Tongue (tissue), 2 donors: ENCODE measurements around the gene SYNGR3. TPM values are rescaled to one million over a fixed set of nuclear protein-coding genes. Genes with fewer than 3 reads are reported as not detected.
A peak's percentile ranks its signal among the peaks of the same experiment; 100 is the strongest.
"Not testable (repeated sequence)": the region's sequence is repeated elsewhere in the genome, so short reads cannot be mapped to it uniquely, and the experiment has no call there.

Source experiments
- DNase-seq: peaks from one replicate; pipeline ENCODE4 v3.0.0-alpha.2; 2015
- total RNA-seq: library from RNA; depleted of rRNA; stranded (reverse); fragments of >200 nt; gene quantifications from one replicate; pipeline ENCODE4 v1.2.3, GENCODE V29; 2014

Gene SYNGR3
- total RNA-seq, 1 donor from 2014 or later, result 4.7 TPM

GRCh38 chr16:2008631-2009163 lies 18.9 kb downstream of the SYNGR3 start:
- peak; percentile 29 for DNase-seq

DNA sequence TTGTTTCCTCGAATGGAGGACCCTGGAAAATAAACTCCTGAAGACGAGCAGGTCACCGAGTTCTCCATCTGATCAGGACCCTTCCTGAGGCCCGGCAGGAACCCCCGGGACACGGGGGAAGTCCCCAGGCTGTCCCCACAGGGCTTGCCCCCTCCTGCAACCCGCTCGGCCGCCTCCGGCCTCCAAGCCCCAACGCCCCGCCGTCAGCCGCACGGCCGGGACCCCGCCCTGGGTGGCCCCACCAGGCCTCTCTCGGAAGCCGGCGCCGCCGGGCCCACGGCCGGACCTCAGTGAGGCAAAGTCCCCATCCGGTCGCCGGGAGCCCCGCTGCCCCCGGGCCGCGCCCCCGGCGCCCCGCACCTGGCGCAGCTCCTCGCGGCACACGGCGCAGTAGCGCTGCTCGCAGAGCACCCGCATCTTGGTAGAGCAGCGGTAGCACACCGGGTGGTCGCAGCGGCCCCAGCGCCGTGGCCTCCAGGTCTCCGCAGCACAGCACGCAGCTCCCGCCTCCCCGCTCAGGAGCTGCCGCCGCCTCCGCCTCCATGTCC lies 19.5 kb downstream of the SYNGR3 start:
- peak; percentile 17 for DNase-seq

DNA sequence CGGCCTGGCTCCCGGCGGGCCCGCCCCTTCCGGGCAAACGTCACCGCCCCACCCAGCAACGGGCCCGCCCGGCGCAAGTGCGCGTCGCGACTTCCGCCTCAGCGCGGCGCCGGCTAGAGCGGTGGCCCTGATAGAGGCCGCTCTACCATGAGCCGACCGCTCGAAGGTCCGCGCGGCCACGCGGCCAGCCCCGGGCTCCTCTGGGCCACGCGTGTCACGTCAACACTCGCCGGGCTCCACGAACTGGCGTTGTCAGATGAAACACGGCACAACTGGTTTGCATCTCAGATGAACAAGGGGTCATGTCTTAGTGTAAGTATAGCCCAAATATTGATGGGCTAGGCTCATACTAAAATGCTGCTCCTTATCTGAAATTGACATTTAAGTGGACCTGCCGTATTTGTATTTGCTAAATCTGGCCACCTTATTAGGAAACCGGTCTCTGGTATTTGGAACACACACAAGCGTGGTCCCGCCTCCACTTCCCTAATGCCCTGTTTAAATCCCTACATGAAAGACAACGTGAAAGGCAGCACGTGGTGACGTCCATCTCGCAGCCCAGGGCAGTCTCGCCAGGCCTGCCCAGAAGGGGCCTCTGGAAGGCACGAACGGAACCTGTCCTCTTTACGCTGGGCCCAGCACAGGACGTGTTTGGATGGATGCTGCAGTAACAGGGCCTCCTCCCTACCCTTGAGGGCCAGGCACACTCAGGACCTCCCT lies 20.2 kb downstream of the SYNGR3 start, which contains the start of gene ZNF598:
Gene ZNF598, minus strand, starts transcription at position 31 of the 720 bp plus-strand sequence.
- peak; percentile 93 for DNase-seq

GRCh38 chr16:2011726-2012125 lies 22.0 kb downstream of the SYNGR3 start:
- DNase-seq, result not testable (repeated sequence)

DNA sequence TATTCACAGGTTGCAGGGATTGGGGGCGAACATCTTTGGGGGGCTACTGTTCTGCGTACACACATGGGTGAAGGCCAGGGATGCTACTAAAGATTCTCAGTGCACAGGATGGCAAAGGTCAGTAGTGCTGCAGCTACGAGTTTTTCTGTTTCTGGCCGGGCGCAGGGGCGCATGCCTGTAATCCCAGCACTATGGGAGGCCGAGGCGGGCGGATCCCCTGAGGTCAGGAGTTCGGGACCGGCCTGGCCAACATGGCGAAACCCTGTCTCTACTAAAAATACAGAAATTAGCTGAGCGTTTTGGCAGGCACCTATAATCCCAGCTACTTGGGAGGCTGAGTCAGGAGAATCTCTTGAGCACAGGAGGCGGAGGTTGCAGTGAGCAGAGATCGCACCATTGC lies 23.8 kb downstream of the SYNGR3 start:
- no peak for DNase-seq

DNA sequence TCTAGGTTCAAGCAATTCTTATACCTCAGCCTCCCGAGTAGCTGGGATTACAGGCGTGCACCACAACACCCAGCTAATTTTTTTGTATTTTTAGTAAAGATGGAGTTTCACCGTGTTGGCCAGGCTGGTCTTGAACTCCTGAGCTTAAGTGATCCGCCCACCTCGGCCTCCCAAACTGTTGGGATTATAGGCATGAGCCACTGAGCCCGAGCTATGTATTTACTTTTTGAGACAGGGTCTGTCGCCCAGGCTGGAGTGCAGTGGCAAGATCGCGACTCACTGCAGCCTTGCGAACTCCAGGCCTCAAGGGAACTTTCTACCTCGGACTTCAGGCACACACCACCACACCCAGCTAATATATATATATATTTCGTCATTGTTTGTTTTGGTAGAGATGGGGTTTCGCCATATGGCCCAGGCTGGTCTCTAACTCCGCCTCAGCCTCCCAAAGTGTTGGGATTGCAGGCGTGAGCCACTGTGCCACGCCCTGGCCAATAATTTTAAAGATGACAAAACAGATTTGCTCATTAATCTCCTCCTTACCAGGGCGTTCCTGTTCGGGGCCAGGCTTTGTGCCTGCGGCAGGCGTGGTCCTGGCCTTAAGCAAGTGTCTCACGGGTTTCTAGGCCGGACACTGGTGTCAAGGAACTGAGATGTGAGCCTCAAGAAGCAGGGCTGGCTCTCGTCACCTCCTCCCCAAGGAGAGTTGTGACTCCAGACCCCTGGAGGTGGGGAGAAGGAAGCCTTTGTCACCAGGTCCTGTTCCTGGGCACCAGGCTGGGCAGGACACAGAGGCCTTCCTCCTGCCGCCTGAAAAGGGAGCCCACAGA lies 25.6 kb downstream of the SYNGR3 start:
- DNase-seq, result peak; percentile 64

DNA sequence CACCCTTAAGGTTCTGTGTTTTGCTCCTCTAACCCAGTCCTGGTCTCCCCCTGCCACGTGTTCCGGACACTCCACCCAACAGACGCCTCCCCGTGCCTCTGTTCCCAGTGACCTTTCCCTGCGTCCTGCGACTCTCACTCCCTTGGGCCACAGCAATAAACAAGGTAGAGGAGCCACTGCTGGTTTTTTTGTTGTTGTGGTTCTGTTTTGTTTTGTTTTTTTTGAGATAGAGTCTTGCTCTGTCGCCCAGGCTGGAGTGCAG lies 26.1 kb downstream of the SYNGR3 start:
- DNase-seq, result no peak

- DNase-seq, result no peak
Observed at GRCh38 chr16:2016407-2016922, 26.7 kb downstream of the SYNGR3 start.

- peak; percentile 53 for DNase-seq
Observed at GRCh38 chr16:2019518-2019920, 29.7 kb downstream of the SYNGR3 start, which contains the start of gene NPW. Gene NPW, plus strand, starts transcription at chr16:2019785.

DNA sequence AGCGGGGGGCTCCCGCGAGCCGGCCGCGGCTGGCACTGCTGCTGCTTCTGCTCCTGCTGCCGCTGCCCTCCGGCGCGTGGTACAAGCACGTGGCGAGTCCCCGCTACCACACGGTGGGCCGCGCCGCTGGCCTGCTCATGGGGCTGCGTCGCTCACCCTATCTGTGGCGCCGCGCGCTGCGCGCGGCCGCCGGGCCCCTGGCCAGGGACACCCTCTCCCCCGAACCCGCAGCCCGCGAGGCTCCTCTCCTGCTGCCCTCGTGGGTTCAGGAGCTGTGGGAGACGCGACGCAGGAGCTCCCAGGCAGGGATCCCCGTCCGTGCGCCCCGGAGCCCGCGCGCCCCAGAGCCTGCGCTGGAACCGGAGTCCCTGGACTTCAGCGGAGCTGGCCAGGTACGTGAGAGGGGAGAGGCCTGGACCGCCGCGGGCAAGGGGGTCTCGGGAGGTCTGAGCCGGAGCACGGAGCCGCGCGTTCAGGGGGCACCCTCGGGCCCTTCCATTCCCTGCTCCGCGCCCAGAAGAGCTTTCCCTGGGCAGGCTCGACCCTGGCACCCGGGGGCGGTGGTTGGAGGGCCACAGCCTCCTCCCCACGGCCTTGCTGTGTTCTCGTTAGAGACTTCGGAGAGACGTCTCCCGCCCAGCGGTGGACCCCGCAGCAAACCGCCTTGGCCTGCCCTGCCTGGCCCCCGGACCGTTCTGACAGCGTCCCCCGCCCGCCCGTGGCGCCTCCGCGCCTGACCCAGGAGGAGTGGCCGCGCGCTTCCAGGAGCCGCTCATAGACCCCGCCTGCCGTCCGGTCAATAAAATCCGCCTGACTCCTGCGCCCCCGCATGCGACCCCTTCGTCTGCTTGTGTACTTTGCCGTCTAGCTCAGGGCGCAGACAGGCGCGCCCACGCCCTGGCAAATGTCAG lies 30.4 kb downstream of the SYNGR3 start:
- DNase-seq, result peak; percentile 30

- peak; percentile 61 for DNase-seq
Observed at GRCh38 chr16:2022723-2023091, 32.9 kb downstream of the SYNGR3 start.

GRCh38 chr16:2023092-2024031 lies 33.6 kb downstream of the SYNGR3 start:
- DNase-seq, result peak; percentile 95

DNA sequence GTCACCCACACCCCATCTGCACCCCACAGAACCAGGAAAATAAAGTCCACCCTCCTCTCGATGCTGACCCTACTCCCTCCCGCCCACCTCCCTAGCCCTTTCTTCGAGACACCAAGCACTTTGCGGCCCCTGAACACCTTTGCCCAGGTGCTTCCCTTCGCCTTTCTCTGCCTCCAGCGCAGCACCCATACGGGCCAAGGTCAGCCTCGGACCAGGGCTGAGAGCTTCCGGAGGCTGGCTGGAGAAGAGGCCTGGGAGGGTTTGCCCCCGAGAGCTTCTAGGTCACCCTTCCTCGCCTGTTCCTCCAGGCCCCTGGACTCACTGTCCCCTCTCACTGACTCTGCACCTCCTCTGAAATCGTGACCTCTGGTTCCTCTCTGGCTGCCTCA lies 34.3 kb downstream of the SYNGR3 start:
- DNase-seq, result no peak

DNA sequence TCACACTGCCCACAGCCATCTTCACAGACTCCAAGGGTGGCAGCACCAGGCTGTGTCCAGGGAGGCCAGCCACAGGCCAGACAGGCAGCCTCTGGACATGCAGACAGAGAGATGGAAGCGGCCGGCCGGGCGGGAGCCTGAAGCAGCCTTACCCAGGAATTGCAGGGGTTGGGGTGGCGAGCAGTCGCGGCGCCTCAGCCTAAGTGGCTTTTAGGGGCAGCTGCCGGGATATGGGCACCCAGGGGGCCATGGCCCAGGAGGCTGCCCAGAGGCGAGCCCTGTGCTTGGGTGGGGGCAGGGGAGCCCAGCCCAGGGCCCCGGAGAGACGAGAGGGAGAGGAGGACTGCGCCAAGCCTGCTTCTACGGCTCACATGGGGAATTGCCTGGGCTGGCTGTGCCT lies 35.5 kb downstream of the SYNGR3 start:
- DNase-seq, result no peak

GRCh38 chr16:2025878-2026460 lies 36.2 kb downstream of the SYNGR3 start:
- DNase-seq, result no peak

GRCh38 chr16:2026461-2027023 lies 36.8 kb downstream of the SYNGR3 start, which contains the start of gene NHERF2:
Gene NHERF2, plus strand, starts transcription at chr16:2026902. Its CDS starts 104 bp downstream, at chr16:2027006.
- DNase-seq, result peak; percentile 57

DNA sequence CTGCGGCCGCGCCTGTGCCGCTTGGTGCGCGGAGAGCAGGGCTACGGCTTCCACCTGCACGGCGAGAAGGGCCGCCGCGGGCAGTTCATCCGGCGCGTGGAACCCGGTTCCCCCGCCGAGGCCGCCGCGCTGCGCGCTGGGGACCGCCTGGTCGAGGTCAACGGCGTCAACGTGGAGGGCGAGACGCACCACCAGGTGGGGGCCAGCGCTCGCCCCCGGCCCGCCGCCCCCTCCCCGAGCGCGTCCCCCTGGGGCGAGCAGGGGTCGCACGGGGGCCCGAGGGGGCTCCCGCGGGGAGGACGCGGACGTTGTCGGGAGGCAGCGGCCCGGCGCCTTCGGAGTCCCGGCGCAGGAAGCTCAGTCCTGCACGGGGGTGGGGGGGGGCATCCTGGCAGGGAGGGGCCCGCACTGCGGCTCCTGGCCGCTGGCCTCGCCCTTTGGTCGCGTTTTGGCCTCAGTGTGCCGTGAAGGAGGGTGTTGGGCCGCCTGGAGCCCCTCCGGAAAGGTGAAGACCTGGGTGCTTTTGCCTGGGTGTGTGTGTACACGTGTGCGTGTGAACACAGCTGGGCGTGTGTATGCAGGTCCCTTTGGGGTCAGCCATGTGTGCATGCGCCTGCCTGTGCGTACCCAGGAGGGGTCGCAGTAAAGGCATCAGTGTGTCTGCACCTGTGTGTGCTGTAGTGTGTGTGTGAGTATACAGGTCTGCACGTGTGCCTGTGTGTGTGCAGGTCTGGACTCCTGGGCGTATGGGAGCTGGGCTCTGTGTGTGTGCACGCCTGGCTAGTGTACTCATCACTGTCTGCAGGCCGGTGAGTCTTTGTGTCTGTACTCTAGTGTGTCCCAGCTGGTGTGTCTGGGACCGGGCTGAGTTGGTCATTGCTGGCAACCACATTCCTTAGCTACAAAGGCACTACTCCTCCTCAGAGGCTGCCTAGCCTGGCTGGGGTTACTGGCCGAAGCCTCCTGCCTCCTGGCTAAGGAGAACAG lies 37.5 kb downstream of the SYNGR3 start:
- peak; percentile 15 for DNase-seq

DNA sequence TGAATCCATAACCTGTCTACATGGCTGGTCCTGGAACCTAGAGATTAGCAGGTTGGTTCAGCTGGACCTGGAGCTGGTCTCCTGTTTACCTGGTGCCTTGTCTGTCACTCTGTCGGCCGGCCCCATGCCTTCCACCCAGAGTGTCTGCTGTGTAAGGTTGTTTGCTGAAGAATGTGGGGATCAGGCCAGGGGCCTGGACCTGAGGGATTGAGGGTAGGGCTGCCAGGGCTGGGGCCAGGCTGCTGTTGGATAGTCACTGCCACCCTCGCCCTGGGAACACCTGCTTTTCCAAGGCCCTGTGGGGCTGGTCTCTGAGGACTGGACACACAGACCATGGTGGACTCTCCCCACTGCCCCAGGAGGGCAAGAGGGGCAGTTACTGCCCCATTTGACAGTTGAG lies 38.4 kb downstream of the SYNGR3 start:
- no peak for DNase-seq
